Karpas-422 (cell line): ENCODE measurements around the gene UGT1A6. TPM values are rescaled to one million over a fixed set of nuclear protein-coding genes. Genes with fewer than 3 reads are reported as not detected.

Experiments
- DNase-seq: peaks from one replicate; pipeline ENCODE4 v3.0.0-alpha.2; 2015
- H2AFZ ChIP-seq: fragments of 200-600 bp; sonication (generic); 2 replicates; pipeline ENCODE4 v1.6.1; 2014; ENCODE audit warnings: antibody characterized with exemption, low read length, mixed read lengths
- H3K27ac ChIP-seq: fragments of 200-600 bp; sonication (generic); 2 replicates; pipeline ENCODE4 v1.5.1; 2014; ENCODE audit warnings: mild to moderate bottlenecking, low read length, moderate library complexity
- H3K27me3 ChIP-seq: fragments of 200-600 bp; sonication (generic); 2 replicates; pipeline ENCODE4 v1.6.1; 2014; ENCODE audit warnings: low read length, mixed read lengths
- H3K36me3 ChIP-seq: fragments of 200-600 bp; sonication (generic); 2 replicates; pipeline ENCODE4 v1.6.1; 2014; ENCODE audit warnings: low read length, mixed read lengths; ENCODE audit not compliant: insufficient read depth
- H3K4me1 ChIP-seq: fragments of 200-600 bp; sonication (generic); 2 replicates; pipeline ENCODE4 v1.6.1; 2014; ENCODE audit warnings: mild to moderate bottlenecking, low read length, mixed read lengths
- H3K4me2 ChIP-seq: fragments of 200-600 bp; sonication (generic); 2 replicates; pipeline ENCODE4 v1.6.1; 2014; ENCODE audit warnings: low read length, low read depth, mild to moderate bottlenecking; ENCODE audit not compliant: poor library complexity, severe bottlenecking
- H3K4me3 ChIP-seq: fragments of 200-600 bp; sonication (generic); 2 replicates; pipeline ENCODE4 v1.5.1; 2014; ENCODE audit warnings: mild to moderate bottlenecking, antibody characterized with exemption, low read length, mixed read lengths
- H3K79me2 ChIP-seq: fragments of 200-600 bp; sonication (generic); 2 replicates; pipeline ENCODE4 v1.6.1; 2014; ENCODE audit warnings: mild to moderate bottlenecking, low read length, mixed read lengths
- H3K9ac ChIP-seq: fragments of 200-600 bp; sonication (generic); 2 replicates; pipeline ENCODE4 v1.6.0; 2014; ENCODE audit warnings: low read length
- H3K9me2 ChIP-seq: fragments of 200-600 bp; sonication (generic), shearing (Covaris generic); replicated peaks from 2 replicates; pipeline ENCODE4 v1.6.0; 2014; ENCODE audit warnings: mild to moderate bottlenecking, low read length, moderate library complexity; ENCODE audit not compliant: insufficient read depth
- H3K9me3 ChIP-seq: fragments of 300-700, 200-600 bp; sonication (generic); 2 replicates; pipeline ENCODE4 v1.6.1; 2014; ENCODE audit warnings: low read length, mixed read lengths
- H4K20me1 ChIP-seq: fragments of 200-600 bp; sonication (generic); 2 replicates; pipeline ENCODE4 v1.6.1; 2014; ENCODE audit warnings: mild to moderate bottlenecking, antibody characterized with exemption, low read length, low read depth; ENCODE audit not compliant: insufficient read depth
- total RNA-seq: library from RNA; depleted of rRNA; stranded (reverse); fragments of >200 nt; shearing (Covaris generic); gene quantifications from 2 replicates; pipeline ENCODE4 v1.2.3, GENCODE V29; 2014; ENCODE audit warnings: low replicate concordance

The UGT1A6 gene
- total RNA-seq, 1 experiment from 2014 or later: not detected

DNA sequence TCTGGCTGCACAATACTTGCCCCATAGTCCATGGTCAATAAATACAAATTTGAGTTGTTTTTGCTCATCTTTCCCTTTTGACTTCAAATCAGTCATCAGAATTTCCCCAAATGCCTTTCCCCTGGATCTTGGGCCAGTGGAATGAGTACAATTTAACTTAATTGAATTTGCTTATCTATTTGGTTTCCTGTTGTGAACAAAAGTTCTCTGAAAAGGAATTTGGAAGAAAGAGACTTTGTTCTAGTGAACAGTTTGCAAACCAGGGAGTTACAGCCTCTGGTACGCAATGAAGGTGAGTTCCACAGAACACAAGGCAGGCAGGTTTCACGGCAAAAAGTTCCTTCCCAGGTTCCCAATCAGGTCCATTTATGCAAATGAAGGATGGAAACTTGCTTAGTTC lies 66.2 kb downstream of the UGT1A6 start:
- Histone ChIP-seq H2AFZ (no peak overlapping the region), H3K4me2 (no peak overlapping the region), H3K36me3 (no peaks in the 10 kb centered on the region), H3K27me3 (peaks cover 2% of the 10 kb centered on the region; the same call in 1 of the 2 replicates), H3K9ac (no peak overlapping the region), H3K9me3 (no peaks in the 10 kb centered on the region; the same call in 1 of the 2 replicates), H3K4me1 (no peaks in the 10 kb centered on the region; the same call in 1 of the 2 replicates), H3K9me2 (no peaks in the 10 kb centered on the region), H3K79me2 (no peaks in the 10 kb centered on the region), H4K20me1 (no peaks in the 10 kb centered on the region), H3K27ac (no peak overlapping the region), H3K4me3 (no peak overlapping the region)
- DNase-seq: no peak

DNA sequence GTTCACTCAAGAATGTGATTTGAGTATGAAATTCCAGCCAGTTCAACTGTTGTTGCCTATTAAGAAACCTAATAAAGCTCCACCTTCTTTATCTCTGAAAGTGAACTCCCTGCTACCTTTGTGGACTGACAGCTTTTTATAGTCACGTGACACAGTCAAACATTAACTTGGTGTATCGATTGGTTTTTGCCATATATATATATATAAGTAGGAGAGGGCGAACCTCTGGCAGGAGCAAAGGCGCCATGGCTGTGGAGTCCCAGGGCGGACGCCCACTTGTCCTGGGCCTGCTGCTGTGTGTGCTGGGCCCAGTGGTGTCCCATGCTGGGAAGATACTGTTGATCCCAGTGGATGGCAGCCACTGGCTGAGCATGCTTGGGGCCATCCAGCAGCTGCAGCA lies 67.4 kb downstream of the UGT1A6 start, which contains the start of gene UGT1A1:
Gene UGT1A1 (plus strand): TSS at position 228 of the 400 bp plus-strand sequence. CDS start 18 bp downstream, at position 246.
- no peaks in the 10 kb centered on the region; the same call in 1 of the 2 replicates for H3K9me3 ChIP-seq
- H3K4me2 ChIP-seq: no peak within 1 kb of the TSS
- no peaks in the 10 kb centered on the region for H3K9me2 ChIP-seq
- peaks cover 2% of the 10 kb centered on the region; the same call in 1 of the 2 replicates for H3K27me3 ChIP-seq
- H3K9ac ChIP-seq: no peak within 1 kb of the TSS
- DNase-seq: no peak
- H4K20me1 ChIP-seq: no peaks in the 10 kb centered on the region
- H3K79me2 ChIP-seq: no peaks in the 10 kb centered on the region
- H3K4me1 ChIP-seq: no peaks in the 10 kb centered on the region; the same call in 1 of the 2 replicates
- H2AFZ ChIP-seq: no peak within 1 kb of the TSS
- H3K36me3 ChIP-seq: no peaks in the 10 kb centered on the region
- H3K4me3 ChIP-seq: no peak within 1 kb of the TSS
- H3K27ac ChIP-seq: no peak within 1 kb of the TSS

DNA sequence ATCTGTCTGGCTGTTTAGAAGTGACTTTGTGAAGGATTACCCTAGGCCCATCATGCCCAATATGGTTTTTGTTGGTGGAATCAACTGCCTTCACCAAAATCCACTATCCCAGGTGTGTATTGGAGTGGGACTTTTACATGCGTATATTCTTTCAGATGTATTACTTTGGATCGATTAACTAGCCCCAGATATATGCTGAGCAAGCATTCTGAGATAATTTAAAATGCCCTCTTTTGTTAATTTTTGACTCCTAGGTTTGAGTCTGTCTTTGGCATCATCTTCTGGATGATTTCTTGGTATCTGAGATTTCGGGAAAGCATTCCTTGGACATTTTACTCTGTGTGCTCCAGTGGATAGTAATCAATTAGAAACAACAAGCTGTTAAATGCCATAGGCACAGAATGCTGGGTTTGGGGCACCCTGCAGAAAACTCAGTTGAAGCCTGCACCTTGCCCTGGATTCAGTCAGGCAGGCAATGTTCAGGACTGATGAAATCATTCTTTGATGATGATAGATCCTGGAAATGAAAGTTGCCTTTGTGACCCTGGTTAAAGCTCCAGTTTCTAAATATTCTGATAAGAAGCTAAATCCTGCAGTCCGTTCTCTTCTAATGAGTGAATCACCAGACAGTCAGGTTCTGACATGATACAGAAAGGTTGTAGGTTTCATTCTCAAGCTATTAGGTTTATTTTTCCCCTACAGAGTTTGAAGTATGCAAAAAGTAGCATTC lies 68.5 kb downstream of the UGT1A6 start:
- Histone ChIP-seq H3K79me2 (no peaks in the 10 kb centered on the region), H3K4me1 (no peaks in the 10 kb centered on the region; the same call in 1 of the 2 replicates), H2AFZ (no peak overlapping the region), H3K4me3 (no peak overlapping the region), H3K9me2 (no peaks in the 10 kb centered on the region), H3K36me3 (no peaks in the 10 kb centered on the region), H3K9me3 (no peaks in the 10 kb centered on the region; the same call in 1 of the 2 replicates), H4K20me1 (no peaks in the 10 kb centered on the region), H3K9ac (no peak overlapping the region), H3K27me3 (peaks cover 2% of the 10 kb centered on the region; the same call in 1 of the 2 replicates), H3K4me2 (no peak overlapping the region), H3K27ac (no peak overlapping the region)
- DNase-seq: no peak

DNA sequence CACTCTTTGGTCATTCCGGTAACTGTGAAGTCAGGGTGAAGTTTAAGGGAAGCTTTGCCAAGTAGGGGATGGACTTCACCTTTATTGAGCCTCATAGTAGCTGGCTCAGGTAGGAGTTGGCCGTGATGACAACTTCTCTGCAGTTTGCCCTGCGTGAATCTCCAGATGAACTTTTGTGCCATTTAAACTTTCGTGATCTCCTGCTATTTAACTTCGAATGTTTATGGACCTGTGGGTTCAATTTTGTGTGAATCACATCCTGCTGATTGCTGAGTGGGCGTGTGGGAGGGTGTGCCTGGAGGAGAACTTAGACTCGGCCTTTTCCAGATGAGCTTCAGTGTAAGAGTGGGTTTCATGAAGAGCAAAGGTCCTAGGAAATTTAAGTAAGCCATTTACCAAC lies 71.6 kb downstream of the UGT1A6 start:
- Histone ChIP-seq H3K4me3 (no peak overlapping the region), H3K4me1 (no peaks in the 10 kb centered on the region), H3K27me3 (no peaks in the 10 kb centered on the region), H3K27ac (no peak overlapping the region), H3K4me2 (no peak overlapping the region), H3K36me3 (no peaks in the 10 kb centered on the region), H3K9ac (no peak overlapping the region), H3K79me2 (no peaks in the 10 kb centered on the region), H2AFZ (no peak overlapping the region), H3K9me2 (no peaks in the 10 kb centered on the region), H3K9me3 (no peaks in the 10 kb centered on the region), H4K20me1 (no peaks in the 10 kb centered on the region)
- no peak for DNase-seq

DNA sequence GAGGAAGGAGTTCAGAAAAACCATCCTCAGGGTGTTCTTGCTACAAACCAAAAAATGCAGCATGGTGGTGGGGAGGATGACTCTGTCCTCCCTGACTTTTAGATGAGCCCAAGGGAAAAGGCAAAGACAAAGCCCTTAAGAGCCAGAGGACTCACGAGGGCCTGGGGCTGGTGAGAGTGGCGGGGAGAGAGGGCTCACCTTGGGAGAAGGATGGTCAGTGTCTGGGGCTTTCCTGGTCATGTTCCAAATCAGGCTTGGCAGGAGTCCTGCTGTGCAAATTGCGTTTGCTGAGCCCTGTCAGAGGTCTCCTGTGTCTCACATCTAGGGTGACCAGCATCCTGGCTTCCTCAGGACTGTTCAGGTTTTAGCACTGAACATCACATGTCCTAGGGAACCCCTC lies 72.1 kb downstream of the UGT1A6 start:
- H3K4me1 ChIP-seq: no peaks in the 10 kb centered on the region
- no peak for DNase-seq
- H2AFZ ChIP-seq: no peak overlapping the region
- no peak overlapping the region for H3K4me3 ChIP-seq
- no peaks in the 10 kb centered on the region for H4K20me1 ChIP-seq
- H3K4me2 ChIP-seq: no peak overlapping the region
- H3K36me3 ChIP-seq: no peaks in the 10 kb centered on the region
- H3K9ac ChIP-seq: no peak overlapping the region
- no peaks in the 10 kb centered on the region for H3K79me2 ChIP-seq
- no peaks in the 10 kb centered on the region for H3K27me3 ChIP-seq
- no peaks in the 10 kb centered on the region for H3K9me2 ChIP-seq
- H3K27ac ChIP-seq: no peak overlapping the region
- no peaks in the 10 kb centered on the region for H3K9me3 ChIP-seq

DNA sequence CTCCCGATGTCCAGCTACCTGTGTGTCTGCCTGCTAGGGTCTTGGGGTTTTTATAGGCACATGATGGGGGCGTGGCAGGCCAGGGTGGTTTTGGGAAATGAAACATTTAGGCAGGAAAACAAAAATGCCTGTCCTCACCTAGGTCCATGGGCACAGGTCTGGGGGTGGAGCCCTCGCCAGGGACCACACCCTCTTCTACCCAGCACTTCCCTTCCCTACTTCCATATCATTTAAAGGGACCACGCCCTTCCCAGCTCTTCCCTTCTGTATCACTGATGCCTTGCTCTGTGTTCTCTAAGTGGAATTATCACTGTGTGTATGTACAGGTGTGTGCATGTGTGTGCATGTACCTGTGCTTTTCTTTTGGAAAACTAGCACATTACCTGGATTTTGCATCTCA lies 73.7 kb downstream of the UGT1A6 start:
- Histone ChIP-seq H3K9me2 (no peaks in the 10 kb centered on the region), H3K79me2 (no peaks in the 10 kb centered on the region), H3K4me1 (no peaks in the 10 kb centered on the region), H3K4me2 (no peak overlapping the region), H3K27me3 (no peaks in the 10 kb centered on the region), H3K27ac (no peak overlapping the region), H3K4me3 (no peak overlapping the region), H4K20me1 (no peaks in the 10 kb centered on the region), H3K9me3 (no peaks in the 10 kb centered on the region), H3K36me3 (no peaks in the 10 kb centered on the region), H2AFZ (no peak overlapping the region), H3K9ac (no peak overlapping the region)
- DNase-seq: no peak

DNA sequence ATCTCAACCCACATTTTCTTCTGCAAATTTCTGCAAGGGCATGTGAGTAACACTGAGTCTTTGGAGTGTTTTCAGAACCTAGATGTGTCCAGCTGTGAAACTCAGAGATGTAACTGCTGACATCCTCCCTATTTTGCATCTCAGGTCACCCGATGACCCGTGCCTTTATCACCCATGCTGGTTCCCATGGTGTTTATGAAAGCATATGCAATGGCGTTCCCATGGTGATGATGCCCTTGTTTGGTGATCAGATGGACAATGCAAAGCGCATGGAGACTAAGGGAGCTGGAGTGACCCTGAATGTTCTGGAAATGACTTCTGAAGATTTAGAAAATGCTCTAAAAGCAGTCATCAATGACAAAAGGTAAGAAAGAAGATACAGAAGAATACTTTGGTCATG lies 75.4 kb downstream of the UGT1A6 start:
- Histone ChIP-seq H3K27me3 (no peaks in the 10 kb centered on the region), H3K4me3 (no peak overlapping the region), H3K9ac (no peak overlapping the region), H4K20me1 (no peaks in the 10 kb centered on the region), H3K9me3 (no peaks in the 10 kb centered on the region), H2AFZ (no peak overlapping the region), H3K4me1 (no peaks in the 10 kb centered on the region), H3K9me2 (no peaks in the 10 kb centered on the region), H3K27ac (no peak overlapping the region), H3K79me2 (no peaks in the 10 kb centered on the region), H3K4me2 (no peak overlapping the region), H3K36me3 (no peaks in the 10 kb centered on the region)
- DNase-seq: no peak

DNA sequence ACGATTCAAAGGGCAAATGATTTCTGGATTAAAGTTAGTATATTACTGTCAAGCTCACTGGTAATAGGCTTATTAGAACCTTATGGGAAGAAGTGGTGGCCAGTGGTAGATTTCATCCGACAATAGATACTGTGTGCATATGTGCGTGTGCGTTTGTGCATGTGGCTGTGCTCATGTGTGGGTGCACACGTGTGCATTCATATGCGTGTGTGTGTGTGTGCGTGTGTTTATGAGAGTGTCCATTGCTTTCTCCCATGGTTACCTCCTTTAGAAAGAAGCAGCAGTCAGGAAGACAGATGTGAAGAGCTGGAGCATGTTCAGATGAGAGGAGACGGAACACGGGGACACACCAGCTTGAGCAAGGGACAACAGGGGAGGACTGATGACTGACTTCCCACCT lies 76.6 kb downstream of the UGT1A6 start:
- H3K4me3 ChIP-seq: no peak overlapping the region

More for the DNA sequence above, 76.6 kb downstream of the UGT1A6 start:
- H3K27me3 ChIP-seq: no peaks in the 10 kb centered on the region
- H3K9me3 ChIP-seq: no peaks in the 10 kb centered on the region
- H3K9ac ChIP-seq: no peak overlapping the region
- H3K9me2 ChIP-seq: no peaks in the 10 kb centered on the region
- no peak overlapping the region for H3K27ac ChIP-seq
- no peaks in the 10 kb centered on the region for H3K79me2 ChIP-seq
- no peaks in the 10 kb centered on the region for H3K4me1 ChIP-seq
- H2AFZ ChIP-seq: no peak overlapping the region
- H3K4me2 ChIP-seq: no peak overlapping the region
- no peaks in the 10 kb centered on the region for H4K20me1 ChIP-seq
- H3K36me3 ChIP-seq: no peaks in the 10 kb centered on the region
- DNase-seq: no peak
